IMR-90 (cell line): Measurements from ENCODE around the gene PNKP. TPM values are rescaled to one million over a fixed set of nuclear protein-coding genes. Genes with fewer than 3 reads are reported as not detected.

Experiments
- ATAC-seq: fragments of 200-7000 bp; cut with Tn5 transposase; 2 replicates; pipeline ENCODE4 v1.9.1; 2020; ENCODE audit warnings: low read depth, mild to moderate bottlenecking, moderate library complexity
- BruUV-seq: library from RNA; stranded (reverse); fragments of 400-500 nt; replicated peaks from 2 replicates; lab custom pipeline; 2021; lab: Mats Ljungman, UMichigan
- CTCF ChIA-PET: fragments of 300-600 bp; formaldehyde crosslinking; extraction: SDS; loops from one replicate; lab custom pipeline; 2021; ENCODE audit warnings: antibody characterized with exemption; lab: Yijun Ruan, JAX
- POLR2A ChIA-PET: fragments of 300-600 bp; sonication (Branson Sonifier 250); formaldehyde crosslinking; loops from one replicate; lab custom pipeline; 2022; ENCODE audit warnings: antibody characterized with exemption; ENCODE audit not compliant: unreplicated experiment; lab: Charles Lee
- DNase-seq: peaks from one replicate; pipeline ENCODE4 v3.0.0; 2013
- H2AFZ ChIP-seq: replicated peaks from 2 replicates; pipeline ENCODE3; 2013; ENCODE audit warnings: low read length, mild to moderate bottlenecking; ENCODE audit not compliant: poor library complexity
- H2AK5ac ChIP-seq: 2 replicates; pipeline ENCODE4 v1.6.1; 2013; ENCODE audit warnings: low read depth, low read length, inconsistent platforms
- H2AK9ac ChIP-seq: replicated peaks from 2 replicates; pipeline ENCODE3; 2013; ENCODE audit warnings: mild to moderate bottlenecking, low read depth, low read length, moderate library complexity; ENCODE audit not compliant: poor library complexity
- H2BK120ac ChIP-seq: 2 replicates; pipeline ENCODE4 v1.6.1; 2013; ENCODE audit warnings: low read depth, low read length, inconsistent platforms
- H2BK15ac ChIP-seq: 3 replicates; pipeline ENCODE4 v1.6.1; 2013; ENCODE audit warnings: low read depth, low read length, inconsistent platforms
- H2BK20ac ChIP-seq: 2 replicates; pipeline ENCODE4 v1.6.1; 2013; ENCODE audit warnings: low read depth, mild to moderate bottlenecking, inconsistent platforms, low read length, moderate library complexity
- H2BK5ac ChIP-seq: 2 replicates; pipeline ENCODE4 v1.6.1; 2013; ENCODE audit warnings: mild to moderate bottlenecking, low read depth, low read length, inconsistent platforms; ENCODE audit not compliant: poor library complexity, severe bottlenecking
- H3K14ac ChIP-seq: replicated peaks from 2 replicates; pipeline ENCODE4 v1.6.1; 2013; ENCODE audit warnings: low read depth, low read length, inconsistent platforms
- H3K18ac ChIP-seq: 2 replicates; pipeline ENCODE4 v1.6.1; 2013; ENCODE audit warnings: low read depth, low read length, control low read depth
- H3K23ac ChIP-seq: 2 replicates; pipeline ENCODE4 v1.6.1; 2013; ENCODE audit warnings: low read depth, low read length, inconsistent platforms
- H3K27ac ChIP-seq: 2 replicates; pipeline ENCODE4 v1.5.1; 2013; ENCODE audit warnings: mild to moderate bottlenecking, control low read depth, low read length; ENCODE audit not compliant: insufficient read depth
- H3K27me3 ChIP-seq: 2 replicates; pipeline ENCODE4 v1.6.1; 2013; ENCODE audit warnings: low read length; ENCODE audit not compliant: control insufficient read depth, insufficient read depth
- H3K36me3 ChIP-seq: 2 replicates; pipeline ENCODE4 v1.6.1; 2013; ENCODE audit warnings: low read length, mixed read lengths; ENCODE audit not compliant: control insufficient read depth, insufficient read depth
- H3K4ac ChIP-seq: 2 replicates; pipeline ENCODE4 v1.6.1; 2013; ENCODE audit warnings: low read depth, low read length, inconsistent platforms
- H3K4me1 ChIP-seq: 2 replicates; pipeline ENCODE4 v1.6.1; 2013; ENCODE audit warnings: low read length, mixed read lengths; ENCODE audit not compliant: control insufficient read depth, insufficient read depth
- H3K4me2 ChIP-seq: 2 replicates; pipeline ENCODE4 v1.6.1; 2013; ENCODE audit warnings: low read depth, mild to moderate bottlenecking, control low read depth, low read length, moderate library complexity
- H3K4me3 ChIP-seq: 2 replicates; pipeline ENCODE4 v1.5.1; 2013; ENCODE audit warnings: low read depth, mild to moderate bottlenecking, control low read depth, low read length, moderate library complexity; ENCODE audit not compliant: insufficient read depth
- H3K56ac ChIP-seq: 2 replicates; pipeline ENCODE4 v1.6.1; 2013; ENCODE audit warnings: low read length, inconsistent platforms; ENCODE audit not compliant: insufficient read depth; ENCODE audit errors: extremely low read depth
- H3K79me1 ChIP-seq, 2 experiments: 2 replicates each; pipeline ENCODE4 v1.6.1; 2013; ENCODE audit warnings: low read length in 2 of 2, inconsistent platforms in 1 of 2, low read depth in 1 of 2
- H3K9ac ChIP-seq: 2 replicates; pipeline ENCODE4 v1.6.1; 2013; ENCODE audit warnings: low read depth, low read length, control low read depth
- H3K9me1 ChIP-seq: 2 replicates; pipeline ENCODE4 v1.6.1; 2013; ENCODE audit warnings: low read length, inconsistent platforms; ENCODE audit not compliant: insufficient read depth
- H3K9me3 ChIP-seq: 2 replicates; pipeline ENCODE4 v1.6.1; 2013; ENCODE audit warnings: low read length; ENCODE audit not compliant: control insufficient read depth, insufficient read depth
- H4K20me1 ChIP-seq: 2 replicates; pipeline ENCODE4 v1.6.1; 2013; ENCODE audit warnings: low read length, inconsistent platforms; ENCODE audit not compliant: insufficient read depth
- H4K5ac ChIP-seq: 2 replicates; pipeline ENCODE4 v1.6.1; 2013; ENCODE audit warnings: mild to moderate bottlenecking, low read depth, low read length, control low read depth
- H4K8ac ChIP-seq, 2 experiments: 2 replicates each; pipeline ENCODE4 v1.6.1; 2013; ENCODE audit warnings: low read depth in 2 of 2, low read length in 2 of 2, control low read depth in 1 of 2, inconsistent platforms in 1 of 2
- H4K91ac ChIP-seq: 2 replicates; pipeline ENCODE4 v1.6.1; 2013; ENCODE audit warnings: low read depth, low read length, inconsistent platforms; ENCODE audit not compliant: insufficient read depth
- BHLHE40 ChIP-seq: fragments of 150-350 bp; IDR thresholded peaks from 2 replicates; pipeline ENCODE4 v1.6.1; 2016; ENCODE audit warnings: mild to moderate bottlenecking, low read depth, low read length
- CEBPB ChIP-seq: IDR thresholded peaks from 2 replicates; pipeline ENCODE4 v1.6.1; 2012; ENCODE audit warnings: low read depth, low read length, improper control_type of control experiment
- CHD1 ChIP-seq: IDR thresholded peaks from 2 replicates; pipeline ENCODE4 v1.6.1; 2012; ENCODE audit warnings: low read depth, low read length, improper control_type of control experiment
- CTCF ChIP-seq: conservative IDR thresholded peaks from 2 replicates; pipeline ENCODE4 v1.5.1; 2012; ENCODE audit warnings: mild to moderate bottlenecking, low read depth, low read length, improper control_type of control experiment
- ELK1 ChIP-seq: fragments of 150-350 bp; IDR thresholded peaks from 2 replicates; pipeline ENCODE4 v1.6.1; 2016; ENCODE audit warnings: low read depth, mild to moderate bottlenecking, low read length, moderate library complexity, borderline replicate concordance
- FOS ChIP-seq: fragments of 150-350 bp; IDR thresholded peaks from 2 replicates; pipeline ENCODE4 v1.6.1; 2016; ENCODE audit warnings: low read depth, low read length
- MAFK ChIP-seq: IDR thresholded peaks from 2 replicates; pipeline ENCODE4 v1.6.1; 2012; ENCODE audit warnings: low read depth, low read length, improper control_type of control experiment
- MAZ ChIP-seq: IDR thresholded peaks from 2 replicates; pipeline ENCODE4 v1.6.1; 2012; ENCODE audit warnings: low read depth, mild to moderate bottlenecking, low read length, improper control_type of control experiment, moderate library complexity, borderline replicate concordance
- MXI1 ChIP-seq: IDR thresholded peaks from 2 replicates; pipeline ENCODE4 v1.6.1; 2012; ENCODE audit warnings: low read depth, mild to moderate bottlenecking, low read length, moderate library complexity, borderline replicate concordance
- RAD21 ChIP-seq: IDR thresholded peaks from 2 replicates; pipeline ENCODE4 v1.6.1; 2012; ENCODE audit warnings: low read length, improper control_type of control experiment
- RCOR1 ChIP-seq: IDR thresholded peaks from 2 replicates; pipeline ENCODE4 v1.6.1; 2012; ENCODE audit warnings: mild to moderate bottlenecking, low read length, improper control_type of control experiment; ENCODE audit not compliant: insufficient replicate concordance
- RFX5 ChIP-seq: IDR thresholded peaks from 2 replicates; pipeline ENCODE4 v1.8.0; 2012; ENCODE audit warnings: low read depth, mild to moderate bottlenecking, low read length, moderate library complexity
- SMC3 ChIP-seq: fragments of 150-350 bp; IDR thresholded peaks from 2 replicates; pipeline ENCODE4 v1.6.1; 2016; ENCODE audit warnings: low read depth, mild to moderate bottlenecking, antibody characterized with exemption, low read length, moderate library complexity
- USF2 ChIP-seq: fragments of 150-350 bp; IDR thresholded peaks from 2 replicates; pipeline ENCODE4 v1.6.1; 2017; ENCODE audit warnings: mild to moderate bottlenecking, antibody characterized with exemption, low read length, low read depth
- WGBS, 2 experiments: methylation state at CpG; one replicate each; pipeline versions ENCODE4 v1.1.5 to v1.1.7; 2013; ENCODE audit warnings: missing lambda C conversion rate in 2 of 2; ENCODE audit not compliant: insufficient read length in 1 of 2; ENCODE audit errors: extremely low coverage in 2 of 2; 5-methylcytosine and 5-hydroxymethylcytosine counted together
- dilution Hi-C: fragments of 300-500 bp; cut with HindIII; formaldehyde crosslinking; loops from one replicate; pipeline ENCODE4 v1.14.3; 2018; ENCODE audit warnings: low sequenced_read_pairs; ENCODE audit not compliant: unreplicated experiment
- in situ Hi-C: fragments of 300-500 bp; cut with MboI; formaldehyde crosslinking; loops from 3 replicates; pipeline ENCODE4 v1.14.3; 2019; ENCODE audit warnings: low sequenced_read_pairs, inconsistent platforms, mixed read lengths
- intact Hi-C: fragments of 100-400 bp; cut with micrococcal nuclease; formaldehyde crosslinking; loops from 2 replicates; pipeline ENCODE4 v1.10.0; 2022
- polyA plus RNA-seq, 3 experiments: library from polyadenylated mRNA; depleted of rRNA; stranded (reverse); fragments of >200 nt; gene quantifications; 2 replicates each; pipeline ENCODE4 v1.2.3, GENCODE V29; 2012; ENCODE audit warnings: low replicate concordance in 1 of 3
- total RNA-seq: library from RNA; depleted of rRNA; stranded (reverse); fragments of >200 nt; gene quantifications from 2 replicates; pipeline ENCODE4 v1.2.3, GENCODE V29; 2012

Gene PNKP
- total and polyA plus RNA-seq, 2 of the 4 experiments (the other 2 are of a cell fraction): 14.2 to 25.0 TPM

GRCh38 chr19:49888510-49888824 lies 21.1 kb upstream of the PNKP start:
- Histone ChIP-seq H2BK5ac (no peak overlapping the region), H2BK120ac (no peak overlapping the region), H3K14ac (no peak overlapping the region), H3K9me3 (no peaks in the 10 kb centered on the region), H3K4me2 (no peak overlapping the region), H3K36me3 (peaks cover 25% of the 10 kb centered on the region), H2BK20ac (no peak overlapping the region), H2AK5ac (no peak overlapping the region), H3K23ac (no peak overlapping the region), H3K79me1 (peaks cover 0 to 2% of the 10 kb centered on the region in 2 experiments; a peak in 1 of 4 replicates), H3K27me3 (peaks cover 8% of the 10 kb centered on the region; the same call in 1 of the 2 replicates), H4K8ac (no peak overlapping the region), H2AK9ac (peak overlapping the region; percentile 50), H3K9ac (no peak overlapping the region), H2BK15ac (no peak overlapping the region), H3K56ac (no peak overlapping the region), H3K4me1 (peaks cover 2% of the 10 kb centered on the region; the same call in 1 of the 2 replicates), H2AFZ (no peak overlapping the region), H4K91ac (no peak overlapping the region), H4K5ac (no peak overlapping the region), H3K18ac (no peak overlapping the region), H3K27ac (no peak overlapping the region), H4K20me1 (no peaks in the 10 kb centered on the region), H3K4me3 (no peak overlapping the region), H3K4ac (no peak overlapping the region), H3K9me1 (no peaks in the 10 kb centered on the region)
- TF ChIP-seq MAZ (no peak), MXI1 (no peak), CHD1 (no peak), ELK1 (no peak), SMC3 (no peak), RCOR1 (no peak), FOS (no peak), RAD21 (no peak), CEBPB (no peak), BHLHE40 (no peak), USF2 (no peak), CTCF (no peak), RFX5 (no peak), MAFK (no peak)
- CTCF ChIA-PET: no interaction called here
- in situ Hi-C loops: no loop called here
- dilution Hi-C loops: no loop called here
- POLR2A ChIA-PET: interaction anchor here (0.6 kb wide), 1 partner anchor 11 kb away, joined by 9 read pairs; the partner anchor contains the start of gene AKT1S1
- 73% methylated on average over 2 of the region's 18 CpGs; no CpG with 5 or more reads in 1 of the 2 experiments for WGBS, 2 experiments
- ATAC-seq (no peak), DNase-seq (no peak)
- BruUV-seq: no TSS peak
- intact Hi-C loops: no loop called here
